ENCODE measurements around the gene DRAXIN. TPM values are rescaled to one million over a fixed set of nuclear protein-coding genes. Genes with fewer than 3 reads are reported as not detected.

Gene DRAXIN
- total and polyA plus RNA-seq, 4 donors = 0.04 to 0.31 (median 0.14) TPM

- ATAC-seq (ENCODE audit: insufficient read depth, low FRiP score) = no peak
- H3K36me3 ChIP-seq (ENCODE audit: control insufficient read depth in 4 of 4, insufficient read depth in 4 of 4, low read length in 4 of 4) = peaks cover 3 to 50% (median 19%) of the 10 kb centered on the region in 4 donors
Measured at GRCh38 chr1:11674488-11674887, 17.0 kb upstream of the DRAXIN start.

GRCh38 chr1:11675325-11675724 lies 16.2 kb upstream of the DRAXIN start:
- H3K27ac ChIP-seq (ENCODE audit: low read depth in 1 of 2, low read length in 1 of 2) = no peak overlapping the region
- no peak overlapping the region for H3K9ac ChIP-seq (ENCODE audit: insufficient read depth in 1 of 2, low read length in 2 of 2)
- no peak for ATAC-seq (ENCODE audit: insufficient read depth, low FRiP score)
- peaks cover 3 to 48% (median 19%) of the 10 kb centered on the region in 4 donors for H3K36me3 ChIP-seq (ENCODE audit: control insufficient read depth in 4 of 4, insufficient read depth in 4 of 4, low read length in 4 of 4)
- 90 to 95% methylated on average over 10 of the region's 10 CpGs for WGBS, 2 donors
- H3K27me3 ChIP-seq (ENCODE audit: control insufficient read depth in 3 of 3, insufficient read depth in 3 of 3, low read length in 2 of 3) = no peaks in the 10 kb centered on the region
- TF ChIP-seq, protein P1, sequence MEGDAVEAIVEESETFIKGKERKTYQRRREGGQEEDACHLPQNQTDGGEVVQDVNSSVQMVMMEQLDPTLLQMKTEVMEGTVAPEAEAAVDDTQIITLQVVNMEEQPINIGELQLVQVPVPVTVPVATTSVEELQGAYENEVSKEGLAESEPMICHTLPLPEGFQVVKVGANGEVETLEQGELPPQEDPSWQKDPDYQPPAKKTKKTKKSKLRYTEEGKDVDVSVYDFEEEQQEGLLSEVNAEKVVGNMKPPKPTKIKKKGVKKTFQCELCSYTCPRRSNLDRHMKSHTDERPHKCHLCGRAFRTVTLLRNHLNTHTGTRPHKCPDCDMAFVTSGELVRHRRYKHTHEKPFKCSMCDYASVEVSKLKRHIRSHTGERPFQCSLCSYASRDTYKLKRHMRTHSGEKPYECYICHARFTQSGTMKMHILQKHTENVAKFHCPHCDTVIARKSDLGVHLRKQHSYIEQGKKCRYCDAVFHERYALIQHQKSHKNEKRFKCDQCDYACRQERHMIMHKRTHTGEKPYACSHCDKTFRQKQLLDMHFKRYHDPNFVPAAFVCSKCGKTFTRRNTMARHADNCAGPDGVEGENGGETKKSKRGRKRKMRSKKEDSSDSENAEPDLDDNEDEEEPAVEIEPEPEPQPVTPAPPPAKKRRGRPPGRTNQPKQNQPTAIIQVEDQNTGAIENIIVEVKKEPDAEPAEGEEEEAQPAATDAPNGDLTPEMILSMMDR (IDR thresholded peaks at IDR 0.05; ENCODE audit: control extremely low read depth, extremely low read depth) = no peak
- no peak overlapping the region for H3K4me3 ChIP-seq
- H3K4me1 ChIP-seq (ENCODE audit: control insufficient read depth in 5 of 5, insufficient read depth in 5 of 5, low read length in 5 of 5) = peaks cover 0 to 8% (median 3%) of the 10 kb centered on the region in 5 donors
- H3K9me3 ChIP-seq (ENCODE audit: control insufficient read depth in 4 of 4, insufficient read depth in 3 of 4, low read length in 3 of 4) = no peaks in the 10 kb centered on the region
- no peak for DNase-seq

More at GRCh38 chr1:11674488-11674887, 17.0 kb upstream of the DRAXIN start:
- Histone ChIP-seq H3K4me1 (ENCODE audit: control insufficient read depth in 5 of 5, insufficient read depth in 5 of 5, low read length in 5 of 5) (peaks cover 0 to 9% (median 0%) of the 10 kb centered on the region in 5 donors), H3K9ac (ENCODE audit: insufficient read depth in 1 of 2, low read length in 2 of 2) (no peak overlapping the region), H3K27ac (ENCODE audit: low read depth in 1 of 2, low read length in 1 of 2) (no peak overlapping the region), H3K9me3 (ENCODE audit: control insufficient read depth in 4 of 4, insufficient read depth in 3 of 4, low read length in 3 of 4) (no peaks in the 10 kb centered on the region), H3K4me3 (no peak overlapping the region), H3K27me3 (ENCODE audit: control insufficient read depth in 3 of 3, insufficient read depth in 3 of 3, low read length in 2 of 3) (no peaks in the 10 kb centered on the region)
- TF ChIP-seq, protein P1 (IDR thresholded peaks at IDR 0.05; ENCODE audit: control extremely low read depth, extremely low read depth) = no peak
- WGBS, 2 donors = 98 to 99% methylated on average over 14 of the region's 14 CpGs
- DNase-seq = no peak

- Histone ChIP-seq H3K9me3 (ENCODE audit: control insufficient read depth in 4 of 4, insufficient read depth in 3 of 4, low read length in 3 of 4) (no peaks in the 10 kb centered on the region), H3K4me3 (no peak overlapping the region), H3K4me1 (ENCODE audit: control insufficient read depth in 5 of 5, insufficient read depth in 5 of 5, low read length in 5 of 5) (peaks cover 0 to 7% (median 6%) of the 10 kb centered on the region in 5 donors), H3K9ac (ENCODE audit: insufficient read depth in 1 of 2, low read length in 2 of 2) (no peak overlapping the region), H3K36me3 (ENCODE audit: control insufficient read depth in 4 of 4, insufficient read depth in 4 of 4, low read length in 4 of 4) (peaks cover 3 to 44% (median 18%) of the 10 kb centered on the region in 4 donors), H3K27me3 (ENCODE audit: control insufficient read depth in 3 of 3, insufficient read depth in 3 of 3, low read length in 2 of 3) (no peaks in the 10 kb centered on the region), H3K27ac (ENCODE audit: low read depth in 1 of 2, low read length in 1 of 2) (no peak overlapping the region)
- WGBS, 2 donors = 86 to 87% methylated on average over 10 of the region's 10 CpGs
- TF ChIP-seq, protein P1 (IDR thresholded peaks at IDR 0.05; ENCODE audit: control extremely low read depth, extremely low read depth) = no peak
- ATAC-seq (ENCODE audit: insufficient read depth, low FRiP score) = no peak
- no peak for DNase-seq
Measured at GRCh38 chr1:11676386-11677103, 15.0 kb upstream of the DRAXIN start.
